Kidney epithelial cell (primary cell): ENCODE results near the gene TMEM200C. TPM values are rescaled to one million over a fixed set of nuclear protein-coding genes. Genes with fewer than 3 reads are reported as not detected.

Experiments
- DNase-seq: peaks from one replicate; pipeline ENCODE4 v3.0.0-alpha.2; 2010; ENCODE audit warnings: low read depth
- H3K27me3 ChIP-seq: 2 replicates; pipeline ENCODE4 v1.6.0; 2011; ENCODE audit warnings: low read length; ENCODE audit not compliant: control insufficient read depth, insufficient read depth
- H3K36me3 ChIP-seq: 2 replicates; pipeline ENCODE4 v1.5.1; 2011; ENCODE audit warnings: low read length; ENCODE audit not compliant: control insufficient read depth, insufficient read depth
- H3K4me3 ChIP-seq: 2 replicates; pipeline ENCODE4 v1.5.1; 2011; ENCODE audit warnings: low read depth, mild to moderate bottlenecking, control low read depth, low read length
- CTCF ChIP-seq: IDR thresholded peaks from 2 replicates; pipeline ENCODE4 v1.5.1; 2011; ENCODE audit warnings: mild to moderate bottlenecking, moderate library complexity, low read length, control low read depth, inconsistent platforms; ENCODE audit not compliant: insufficient read depth, poor library complexity, severe bottlenecking
- total RNA-seq: library from RNA; depleted of rRNA; stranded (reverse); fragments of >200 nt; gene quantifications from 2 replicates; pipeline ENCODE4 v1.2.3, GENCODE V29; 2015

TMEM200C gene
- total RNA-seq, 1 donor from 2014 or later = 4.9 TPM

GRCh38 chr18:5891854-5892215, 3.5 kb downstream of the TMEM200C start:
- DNase-seq = no peak
- peaks cover 28% of the 10 kb centered on the region for H3K27me3 ChIP-seq
- no peaks in the 10 kb centered on the region for H3K36me3 ChIP-seq
- TF ChIP-seq CTCF = no peak
- H3K4me3 ChIP-seq = no peak overlapping the region

- Histone ChIP-seq H3K36me3 (no peaks in the 10 kb centered on the region), H3K4me3 (peak overlapping the region; percentile 43), H3K27me3 (peaks cover 28% of the 10 kb centered on the region)
- no peak for TF ChIP-seq CTCF
- DNase-seq = no peak
Observed at GRCh38 chr18:5891184-5891853, 4.0 kb downstream of the TMEM200C start.

- peaks cover 22% of the 10 kb centered on the region for H3K27me3 ChIP-seq
- TF ChIP-seq CTCF = no peak
- H3K4me3 ChIP-seq = peak overlapping the region; percentile 43
- no peaks in the 10 kb centered on the region for H3K36me3 ChIP-seq
- DNase-seq = no peak
Observed at GRCh38 chr18:5890331-5891183, 4.8 kb downstream of the TMEM200C start.

GRCh38 chr18:5885361-5885760, 10.0 kb downstream of the TMEM200C start:
- no peaks in the 10 kb centered on the region for H3K36me3 ChIP-seq
- DNase-seq = no peak
- H3K27me3 ChIP-seq = peaks cover 4% of the 10 kb centered on the region

GRCh38 chr18:5884375-5884774, 10.9 kb downstream of the TMEM200C start:
- Histone ChIP-seq H3K27me3 (no peaks in the 10 kb centered on the region), H3K36me3 (no peaks in the 10 kb centered on the region), H3K4me3 (no peak overlapping the region)
- no peak for DNase-seq
- no peak for TF ChIP-seq CTCF

More at GRCh38 chr18:5885361-5885760, 10.0 kb downstream of the TMEM200C start:
- TF ChIP-seq CTCF = no peak
- H3K4me3 ChIP-seq = no peak overlapping the region

- DNase-seq = no peak
- Histone ChIP-seq H3K4me3 (no peak overlapping the region), H3K36me3 (no peaks in the 10 kb centered on the region), H3K27me3 (peaks cover 3% of the 10 kb centered on the region)
- TF ChIP-seq CTCF = peak; percentile 75
Observed at GRCh38 chr18:5879479-5879882, 15.8 kb downstream of the TMEM200C start.
